OCI-LY7 (cell line): ENCODE results near the gene HS3ST3A1. TPM values are rescaled to one million over a fixed set of nuclear protein-coding genes. Genes with fewer than 3 reads are reported as not detected.

Experiments
- BruUV-seq: library from RNA; stranded (reverse); fragments of 400-500 nt; replicated peaks from 2 replicates; lab custom pipeline; 2021; lab: Mats Ljungman, UMichigan
- CTCF ChIA-PET: fragments of 300-600 bp; sonication (Branson Sonifier 250); formaldehyde crosslinking; loops from one replicate; lab custom pipeline; 2022; ENCODE audit warnings: antibody characterized with exemption; ENCODE audit not compliant: unreplicated experiment; lab: Charles Lee
- POLR2A ChIA-PET: fragments of 300-600 bp; sonication (Branson Sonifier 250); formaldehyde crosslinking; loops from one replicate; lab custom pipeline; 2022; ENCODE audit warnings: antibody characterized with exemption; lab: Charles Lee
- DNase-seq: peaks from one replicate; pipeline ENCODE4 v3.0.0-alpha.2; 2015; ENCODE audit warnings: low spot score
- H2AFZ ChIP-seq: fragments of 200-600 bp; sonication (generic), shearing (Covaris generic); 2 replicates; pipeline ENCODE4 v1.6.1; 2014; ENCODE audit warnings: mild to moderate bottlenecking, antibody characterized with exemption, low read length, moderate library complexity
- H3K27ac ChIP-seq: fragments of 200-600 bp; sonication (generic); 2 replicates; pipeline ENCODE4 v1.5.1; 2014; ENCODE audit warnings: mixed run types, low read depth, mild to moderate bottlenecking, moderate library complexity, low read length, inconsistent platforms; ENCODE audit not compliant: poor library complexity, severe bottlenecking
- H3K36me3 ChIP-seq: fragments of 200-600 bp; sonication (generic); 2 replicates; pipeline ENCODE4 v1.6.1; 2014; ENCODE audit warnings: mild to moderate bottlenecking, antibody characterized with exemption, low read length, moderate library complexity, mixed read lengths; ENCODE audit not compliant: insufficient read depth
- H3K4me1 ChIP-seq: fragments of 200-600 bp; sonication (generic); 2 replicates; pipeline ENCODE4 v1.5.1; 2014; ENCODE audit warnings: mild to moderate bottlenecking, low read length; ENCODE audit not compliant: insufficient read depth, poor library complexity, severe bottlenecking
- H3K4me2 ChIP-seq: fragments of 200-600 bp; sonication (generic); 2 replicates; pipeline ENCODE4 v1.6.1; 2014; ENCODE audit warnings: mild to moderate bottlenecking, low read length
- H3K4me3 ChIP-seq: fragments of 200-600 bp; sonication (generic); 2 replicates; pipeline ENCODE4 v1.5.1; 2014; ENCODE audit warnings: mild to moderate bottlenecking, low read depth, low read length; ENCODE audit not compliant: poor library complexity, severe bottlenecking
- H3K79me2 ChIP-seq: fragments of 200-600 bp; sonication (generic); 2 replicates; pipeline ENCODE4 v1.6.1; 2016; ENCODE audit warnings: low read depth, mild to moderate bottlenecking, low read length, moderate library complexity, mixed read lengths; ENCODE audit not compliant: insufficient read depth
- H3K9me2 ChIP-seq: fragments of 200-600 bp; sonication (generic); 2 replicates; pipeline ENCODE4 v1.6.1; 2016; ENCODE audit warnings: mild to moderate bottlenecking, low read length, mixed read lengths; ENCODE audit not compliant: insufficient read depth
- H3K9me3 ChIP-seq: fragments of 200-600 bp; sonication (generic); 2 replicates; pipeline ENCODE4 v1.6.1; 2014; ENCODE audit warnings: mild to moderate bottlenecking, mixed run types, low read length, mixed read lengths
- H4K20me1 ChIP-seq: fragments of 200-600 bp; sonication (generic); 2 replicates; pipeline ENCODE4 v1.6.1; 2014; ENCODE audit warnings: mild to moderate bottlenecking, antibody characterized with exemption, low read length, moderate library complexity, mixed read lengths; ENCODE audit not compliant: insufficient read depth
- EZH2phosphoT487 ChIP-seq: fragments of 200-600 bp; sonication (generic); IDR thresholded peaks from 2 replicates; pipeline ENCODE4 v1.6.1; 2018; ENCODE audit warnings: low read depth, borderline replicate concordance, mild to moderate bottlenecking, mixed run types, antibody characterized with exemption, low read length, moderate library complexity, mixed read lengths
- intact Hi-C: fragments of 100-400 bp; cut with micrococcal nuclease; formaldehyde crosslinking; loops from one replicate; pipeline ENCODE4 v1.10.0; 2022; ENCODE audit not compliant: unreplicated experiment
- total RNA-seq, 2 experiments: library from RNA; depleted of rRNA in 1 of 2; stranded (reverse); fragments of >200 nt in 1 of 2; shearing (Covaris generic) in 1 of 2; gene quantifications; 2 replicates each; pipeline ENCODE4 v1.2.3, GENCODE V29; 2014 to 2022
- TF ChIP-seq, protein P1 (sequence below): fragments of 200-600 bp; sonication (generic); conservative IDR thresholded peaks from 2 replicates; pipeline ENCODE4 v1.5.1; 2014; ENCODE audit warnings: mild to moderate bottlenecking, antibody characterized with exemption, low read length, moderate library complexity, mixed read lengths

HS3ST3A1 gene
- total RNA-seq, 2 experiments from 2014 or later = 0.72 TPM; not detected in 1

DNA sequence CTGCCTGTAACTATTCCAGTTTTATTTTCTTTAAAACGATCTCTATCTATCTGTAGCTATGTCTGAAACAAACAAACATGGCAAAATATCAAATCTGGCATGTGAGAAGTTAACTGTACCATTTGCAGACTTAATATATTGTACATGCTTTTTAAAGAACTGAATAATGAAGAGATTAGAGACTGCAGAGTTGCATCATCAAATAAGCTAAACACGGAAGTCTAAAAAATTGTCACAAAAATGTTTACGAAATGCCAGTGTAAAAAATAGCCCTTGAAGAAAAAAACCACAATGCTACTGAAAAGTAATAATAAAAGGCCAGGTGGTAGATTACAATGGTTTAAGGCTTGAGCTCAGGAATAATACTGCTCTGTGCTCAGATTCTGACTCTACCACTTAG is 43.1 kb downstream of the HS3ST3A1 start:
- no peaks in the 10 kb centered on the region for H4K20me1 ChIP-seq
- POLR2A ChIA-PET = interaction anchor here (0.6 kb wide), 1 partner anchor 1298 kb away, joined by 3 read pairs; no protein-coding TSS in a partner anchor
- no peaks in the 10 kb centered on the region for H3K36me3 ChIP-seq
- H3K9me3 ChIP-seq = no peaks in the 10 kb centered on the region
- no peak overlapping the region for H3K27ac ChIP-seq
- no peak overlapping the region for H3K4me3 ChIP-seq
- no peaks in the 10 kb centered on the region for H3K4me1 ChIP-seq
- BruUV-seq = no TSS peak
- DNase-seq = no peak
- H2AFZ ChIP-seq = no peak overlapping the region
- no peak overlapping the region for H3K4me2 ChIP-seq
- H3K9me2 ChIP-seq = no peaks in the 10 kb centered on the region
- CTCF ChIA-PET = no interaction called here
- H3K79me2 ChIP-seq = no peaks in the 10 kb centered on the region
- intact Hi-C loops = no loop called here
- TF ChIP-seq, protein P1, sequence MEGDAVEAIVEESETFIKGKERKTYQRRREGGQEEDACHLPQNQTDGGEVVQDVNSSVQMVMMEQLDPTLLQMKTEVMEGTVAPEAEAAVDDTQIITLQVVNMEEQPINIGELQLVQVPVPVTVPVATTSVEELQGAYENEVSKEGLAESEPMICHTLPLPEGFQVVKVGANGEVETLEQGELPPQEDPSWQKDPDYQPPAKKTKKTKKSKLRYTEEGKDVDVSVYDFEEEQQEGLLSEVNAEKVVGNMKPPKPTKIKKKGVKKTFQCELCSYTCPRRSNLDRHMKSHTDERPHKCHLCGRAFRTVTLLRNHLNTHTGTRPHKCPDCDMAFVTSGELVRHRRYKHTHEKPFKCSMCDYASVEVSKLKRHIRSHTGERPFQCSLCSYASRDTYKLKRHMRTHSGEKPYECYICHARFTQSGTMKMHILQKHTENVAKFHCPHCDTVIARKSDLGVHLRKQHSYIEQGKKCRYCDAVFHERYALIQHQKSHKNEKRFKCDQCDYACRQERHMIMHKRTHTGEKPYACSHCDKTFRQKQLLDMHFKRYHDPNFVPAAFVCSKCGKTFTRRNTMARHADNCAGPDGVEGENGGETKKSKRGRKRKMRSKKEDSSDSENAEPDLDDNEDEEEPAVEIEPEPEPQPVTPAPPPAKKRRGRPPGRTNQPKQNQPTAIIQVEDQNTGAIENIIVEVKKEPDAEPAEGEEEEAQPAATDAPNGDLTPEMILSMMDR = no peak
- no peak for TF ChIP-seq EZH2phosphoT487

GRCh38 chr17:13557077-13557476 is 44.7 kb downstream of the HS3ST3A1 start:
- ChIA-PET CTCF (no interaction called here), POLR2A (no interaction called here)
- TF ChIP-seq, protein P1 = no peak
- TF ChIP-seq EZH2phosphoT487 = no peak
- H2AFZ ChIP-seq = no peak overlapping the region
- no peaks in the 10 kb centered on the region for H3K79me2 ChIP-seq
- no peak overlapping the region for H3K4me3 ChIP-seq
- intact Hi-C loops = no loop called here
- no peak for DNase-seq
- H3K4me2 ChIP-seq = no peak overlapping the region
- H3K36me3 ChIP-seq = no peaks in the 10 kb centered on the region
- no peak overlapping the region for H3K27ac ChIP-seq
- no peaks in the 10 kb centered on the region for H3K9me2 ChIP-seq
- no peaks in the 10 kb centered on the region for H3K4me1 ChIP-seq
- H4K20me1 ChIP-seq = no peaks in the 10 kb centered on the region
- BruUV-seq = no TSS peak
- H3K9me3 ChIP-seq = no peaks in the 10 kb centered on the region

DNA sequence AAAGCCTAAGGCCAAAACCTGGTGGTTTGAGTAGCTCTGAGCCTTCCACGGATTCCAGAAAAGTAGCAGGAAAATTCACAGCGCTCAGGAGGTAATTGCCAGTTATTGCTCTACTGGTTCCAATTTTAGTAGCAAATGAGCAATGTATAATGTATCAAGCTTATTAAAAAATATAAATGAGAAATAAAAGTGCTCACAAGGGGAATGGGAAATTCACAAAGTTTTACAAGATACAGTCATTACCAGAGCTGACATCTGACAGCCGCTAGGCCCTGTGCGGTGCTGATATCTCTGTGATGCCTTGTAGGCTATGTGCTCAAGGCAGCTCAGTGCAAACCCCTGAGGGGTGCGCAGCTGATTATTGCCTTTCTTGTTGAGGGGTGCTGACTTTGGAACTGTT is 47.5 kb downstream of the HS3ST3A1 start:
- Histone ChIP-seq H4K20me1 (no peaks in the 10 kb centered on the region), H3K4me2 (no peak overlapping the region), H3K4me1 (no peaks in the 10 kb centered on the region), H3K4me3 (no peak overlapping the region), H3K36me3 (no peaks in the 10 kb centered on the region), H3K79me2 (no peaks in the 10 kb centered on the region), H2AFZ (no peak overlapping the region), H3K27ac (no peak overlapping the region), H3K9me2 (no peaks in the 10 kb centered on the region), H3K9me3 (no peaks in the 10 kb centered on the region)
- POLR2A ChIA-PET = no interaction called here
- intact Hi-C loops = no loop called here
- DNase-seq = no peak
- CTCF ChIA-PET = no interaction called here
- no TSS peak for BruUV-seq
- no peak for TF ChIP-seq EZH2phosphoT487
- TF ChIP-seq, protein P1 = no peak
